Subcutaneous adipose tissue (tissue), 4 donors: ENCODE data around the gene CFAP299. TPM values are rescaled to one million over a fixed set of nuclear protein-coding genes. Genes with fewer than 3 reads are reported as not detected.

Experiments
- total RNA-seq, 4 donors: library from RNA; depleted of rRNA; stranded (reverse); fragments of >200 nt; gene quantifications; one replicate each; pipeline ENCODE4 v1.1.0, GENCODE V29; 2016
- TF ChIP-seq, protein P1 (sequence below): fragments of 450-650 bp; IDR thresholded peaks from one replicate; pipeline ENCODE4 v1.5.1; 2016; ENCODE audit warnings: low read depth, mild to moderate bottlenecking, control low read depth, antibody characterized with exemption, moderate library complexity

The CFAP299 gene
- total RNA-seq, 4 donors from 2014 or later, result not detected

DNA sequence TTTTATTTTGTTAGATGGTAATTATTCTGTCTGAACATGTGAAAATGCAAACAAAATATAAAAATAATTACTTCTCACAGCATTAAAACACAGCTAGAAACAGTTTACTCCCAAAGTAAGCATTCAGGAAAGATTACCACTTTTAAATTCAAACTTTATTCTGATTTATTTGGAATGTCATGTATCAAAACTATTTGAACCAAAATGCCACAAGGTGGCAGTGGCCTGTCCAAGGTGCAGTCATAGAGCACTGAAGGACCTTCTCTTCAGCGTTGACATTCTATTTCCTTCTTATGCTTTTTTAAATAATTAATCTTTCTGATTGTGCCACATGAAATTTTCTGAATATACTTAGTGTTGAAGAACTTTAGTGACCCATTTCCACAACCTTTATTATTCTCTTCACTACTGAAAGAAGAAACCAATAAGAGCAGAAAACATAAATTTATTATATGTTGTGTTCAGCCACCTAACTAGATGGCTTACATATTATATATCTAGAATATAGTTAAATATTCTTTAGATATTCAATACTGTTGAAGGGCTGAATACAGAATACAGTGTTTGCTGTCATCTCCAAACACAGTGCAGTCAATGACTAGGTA lies 283.6 kb downstream of the CFAP299 start:
- TF ChIP-seq, protein P1, sequence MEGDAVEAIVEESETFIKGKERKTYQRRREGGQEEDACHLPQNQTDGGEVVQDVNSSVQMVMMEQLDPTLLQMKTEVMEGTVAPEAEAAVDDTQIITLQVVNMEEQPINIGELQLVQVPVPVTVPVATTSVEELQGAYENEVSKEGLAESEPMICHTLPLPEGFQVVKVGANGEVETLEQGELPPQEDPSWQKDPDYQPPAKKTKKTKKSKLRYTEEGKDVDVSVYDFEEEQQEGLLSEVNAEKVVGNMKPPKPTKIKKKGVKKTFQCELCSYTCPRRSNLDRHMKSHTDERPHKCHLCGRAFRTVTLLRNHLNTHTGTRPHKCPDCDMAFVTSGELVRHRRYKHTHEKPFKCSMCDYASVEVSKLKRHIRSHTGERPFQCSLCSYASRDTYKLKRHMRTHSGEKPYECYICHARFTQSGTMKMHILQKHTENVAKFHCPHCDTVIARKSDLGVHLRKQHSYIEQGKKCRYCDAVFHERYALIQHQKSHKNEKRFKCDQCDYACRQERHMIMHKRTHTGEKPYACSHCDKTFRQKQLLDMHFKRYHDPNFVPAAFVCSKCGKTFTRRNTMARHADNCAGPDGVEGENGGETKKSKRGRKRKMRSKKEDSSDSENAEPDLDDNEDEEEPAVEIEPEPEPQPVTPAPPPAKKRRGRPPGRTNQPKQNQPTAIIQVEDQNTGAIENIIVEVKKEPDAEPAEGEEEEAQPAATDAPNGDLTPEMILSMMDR, result no peak

DNA sequence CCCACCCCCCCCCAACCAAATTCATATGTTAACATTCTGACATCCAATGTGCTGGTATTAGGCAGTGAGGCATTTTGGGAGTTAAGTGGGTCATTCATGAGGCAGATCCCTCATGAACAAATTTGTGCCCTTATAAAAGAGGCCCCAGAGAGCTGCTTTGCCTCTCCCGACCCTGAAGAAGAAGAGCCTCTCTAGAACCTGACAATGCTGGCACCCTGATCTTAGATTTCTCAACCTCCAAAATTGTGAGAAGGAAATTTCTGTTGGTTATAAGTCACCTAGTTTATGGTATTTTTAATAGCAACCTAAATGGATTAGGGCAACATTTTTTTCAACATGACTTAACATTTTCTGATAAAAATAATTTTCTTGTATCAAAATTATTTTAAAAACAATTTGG lies 296.3 kb downstream of the CFAP299 start:
- TF ChIP-seq, protein P1, result no peak

DNA sequence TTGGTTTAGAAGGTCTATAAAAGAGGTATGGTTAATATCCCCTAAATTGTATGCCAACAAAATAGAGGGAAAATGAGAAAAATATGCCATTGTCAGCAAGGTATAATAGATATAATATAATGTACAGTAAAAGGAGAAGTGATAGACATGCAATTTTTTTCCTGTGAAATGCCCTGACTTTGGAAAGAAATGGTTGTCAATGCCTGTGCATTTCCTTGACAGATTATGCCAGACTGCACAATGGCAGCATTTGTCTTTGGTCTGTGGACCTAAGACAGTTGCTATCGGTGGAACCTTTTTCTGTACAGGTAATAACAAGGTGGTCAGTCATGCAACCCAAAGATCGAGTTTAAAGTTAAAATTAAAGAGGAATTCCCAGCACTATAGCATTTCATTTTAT lies 301.7 kb downstream of the CFAP299 start:
- TF ChIP-seq, protein P1, result no peak

DNA sequence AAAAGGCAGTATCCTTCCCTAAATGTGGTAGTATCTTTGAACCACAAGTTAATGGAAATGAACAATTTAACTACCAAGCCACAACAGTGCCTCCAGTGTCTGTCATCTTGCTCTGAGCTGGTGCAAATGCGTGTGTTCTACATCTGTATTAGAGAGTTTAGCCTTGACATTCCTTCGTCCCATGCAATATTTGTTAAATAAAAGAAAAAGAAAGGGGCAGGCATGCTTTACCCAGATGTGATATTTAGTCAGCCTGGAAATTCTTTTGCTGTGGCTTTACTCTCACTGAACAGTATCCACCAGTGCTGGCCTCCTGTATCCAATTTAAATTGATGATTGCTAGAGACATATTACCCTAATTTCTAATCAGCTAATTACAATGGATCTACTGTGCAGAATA lies 310.5 kb downstream of the CFAP299 start:
- TF ChIP-seq, protein P1, result no peak

DNA sequence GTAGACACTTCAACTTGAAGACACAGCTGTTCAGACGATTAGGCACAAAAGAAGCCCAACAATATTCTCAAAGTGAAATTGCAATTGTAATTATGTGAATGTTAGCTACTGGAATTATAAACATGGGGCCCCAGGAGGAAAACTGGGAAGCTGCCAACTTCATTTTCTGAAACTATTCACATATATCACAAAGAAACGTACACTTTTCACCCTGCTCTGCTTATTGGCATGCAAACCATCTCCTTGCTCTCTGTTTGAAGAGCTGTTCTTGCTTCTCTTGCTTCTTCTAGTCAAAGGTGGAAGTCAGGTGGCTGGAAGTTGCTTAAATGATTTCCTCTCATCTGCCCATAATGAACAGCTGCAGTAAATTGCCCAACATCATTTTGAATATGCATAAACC lies 320.1 kb downstream of the CFAP299 start:
- TF ChIP-seq, protein P1, result no peak

DNA sequence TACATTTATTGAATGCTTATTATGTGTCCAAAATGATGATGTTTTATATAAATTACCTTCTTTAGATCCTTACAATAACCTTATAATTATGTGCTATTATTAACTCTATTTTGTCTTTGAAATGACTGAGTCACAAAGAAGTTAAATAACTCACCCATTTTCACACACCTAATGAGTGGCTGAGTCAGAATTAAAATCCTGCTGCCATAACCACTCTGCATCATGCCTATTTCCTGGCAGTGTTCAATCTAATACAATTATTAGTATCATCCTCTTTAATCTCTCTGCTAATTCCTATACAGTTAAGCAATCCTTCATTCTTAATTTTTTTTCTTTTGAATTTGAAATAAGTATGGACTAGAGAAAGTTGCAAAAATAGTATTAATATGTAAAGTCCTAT lies 342.9 kb downstream of the CFAP299 start:
- TF ChIP-seq, protein P1, result no peak

DNA sequence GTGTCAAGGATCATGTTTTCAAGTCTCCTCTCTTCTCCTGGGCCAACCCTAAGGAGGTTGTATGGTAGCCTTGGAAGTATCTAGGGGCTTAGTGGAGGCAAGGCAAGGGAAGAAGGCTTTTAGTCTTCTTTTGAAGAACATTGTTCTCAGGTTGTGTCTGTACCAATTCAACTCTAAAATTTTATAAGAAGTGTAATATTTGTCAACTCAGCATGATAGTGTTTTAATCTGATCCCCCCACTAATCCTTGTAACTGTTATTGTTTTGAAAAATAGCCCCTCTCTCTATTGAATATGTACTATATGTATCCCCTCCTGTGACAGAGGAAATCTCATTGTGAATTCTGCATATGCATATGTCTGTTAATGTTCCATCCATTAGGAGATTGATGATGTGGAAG lies 345.4 kb downstream of the CFAP299 start:
- TF ChIP-seq, protein P1, result no peak
